Keratinocyte (primary cell): ENCODE measurements around the gene CCL19. TPM values are rescaled to one million over a fixed set of nuclear protein-coding genes. Genes with fewer than 3 reads are reported as not detected.

Experiments used
- DNase-seq: peaks from one replicate; pipeline ENCODE4 v3.0.0-alpha.2; 2011; ENCODE audit warnings: low read depth, missing footprints, low spot score
- FAIRE-seq: peaks from 2 replicates; lab custom pipeline; 2011; peaks lifted over from hg19 to GRCh38; lab: Jason Lieb, UNC
- H2AFZ ChIP-seq: 2 replicates; pipeline ENCODE4 v1.6.0; 2012; ENCODE audit warnings: low read length, control low read depth, inconsistent platforms; ENCODE audit not compliant: control insufficient read depth
- H3K27ac ChIP-seq: 2 replicates; pipeline ENCODE4 v1.5.1; 2011; ENCODE audit warnings: low read length; ENCODE audit not compliant: control insufficient read depth, insufficient read depth
- H3K27me3 ChIP-seq: 3 replicates; pipeline ENCODE4 v1.6.0; 2011; ENCODE audit warnings: low read length; ENCODE audit not compliant: control insufficient read depth, insufficient read depth; ENCODE audit errors: extremely low read depth
- H3K36me3 ChIP-seq, 2 experiments: 2 replicates in 1 of 2; 3 replicates in 1 of 2; pipeline ENCODE4 v1.5.1; 2011; ENCODE audit warnings: low read length in 2 of 2, mild to moderate bottlenecking in 1 of 2; ENCODE audit not compliant: control insufficient read depth in 2 of 2, insufficient read depth in 2 of 2; ENCODE audit errors: extremely low read depth in 1 of 2
- H3K4me1 ChIP-seq: 3 replicates; pipeline ENCODE4 v1.5.1; 2011; ENCODE audit warnings: low read length; ENCODE audit not compliant: control insufficient read depth, insufficient read depth; ENCODE audit errors: extremely low read depth
- H3K4me2 ChIP-seq: 3 replicates; pipeline ENCODE4 v1.6.0; 2011; ENCODE audit warnings: low read depth, low read length; ENCODE audit not compliant: control insufficient read depth, insufficient read depth; ENCODE audit errors: extremely low read depth
- H3K4me3 ChIP-seq, 3 experiments: fragments of 200-600 bp in 1 of 3; sonication (generic) in 1 of 3; 2 replicates in 2 of 3; 3 replicates in 1 of 3; pipeline ENCODE4 v1.5.1; 2011 to 2016; ENCODE audit warnings: low read length in 3 of 3, mild to moderate bottlenecking in 3 of 3, control low read depth in 2 of 3, inconsistent platforms in 1 of 3, low read depth in 1 of 3, mixed read lengths in 1 of 3, mixed run types in 1 of 3, moderate library complexity in 1 of 3; ENCODE audit not compliant: control insufficient read depth in 2 of 3, insufficient read depth in 2 of 3; ENCODE audit errors: extremely low read depth in 1 of 3
- H3K79me2 ChIP-seq: 2 replicates; pipeline ENCODE4 v1.6.0; 2012; ENCODE audit warnings: low read length; ENCODE audit not compliant: control insufficient read depth, insufficient read depth
- H3K9ac ChIP-seq: 3 replicates; pipeline ENCODE4 v1.6.0; 2011; ENCODE audit warnings: low read length; ENCODE audit not compliant: control insufficient read depth, insufficient read depth; ENCODE audit errors: extremely low read depth
- H3K9me1 ChIP-seq: 3 replicates; pipeline ENCODE4 v1.6.0; 2011; ENCODE audit warnings: low read length; ENCODE audit not compliant: control insufficient read depth, insufficient read depth; ENCODE audit errors: extremely low read depth
- H3K9me3 ChIP-seq: 2 replicates; pipeline ENCODE4 v1.5.1; 2012; ENCODE audit warnings: low read depth, low read length; ENCODE audit not compliant: control insufficient read depth
- H4K20me1 ChIP-seq: 3 replicates; pipeline ENCODE4 v1.6.0; 2011; ENCODE audit warnings: low read length; ENCODE audit not compliant: control insufficient read depth, insufficient read depth; ENCODE audit errors: extremely low read depth
- CTCF ChIP-seq, 3 experiments: IDR thresholded peaks in 1 of 3; conservative IDR thresholded peaks in 1 of 3; optimal IDR thresholded peaks in 1 of 3; 2 replicates in 2 of 3; 3 replicates in 1 of 3; pipeline versions ENCODE3 to v1.5.1; 2011; ENCODE audit warnings: low read length in 3 of 3, mild to moderate bottlenecking in 3 of 3, moderate library complexity in 2 of 3, control low read depth in 1 of 3, inconsistent platforms in 1 of 3; ENCODE audit not compliant: insufficient read depth in 2 of 3; ENCODE audit errors: extremely low read depth in 1 of 3
- EZH2 ChIP-seq: IDR thresholded peaks from one replicate; pipeline ENCODE4 v1.6.1; 2012; ENCODE audit warnings: inconsistent platforms, mild to moderate bottlenecking, low read length, moderate library complexity
- dilution Hi-C: fragments of 300-500 bp; cut with MboI; formaldehyde crosslinking; loops from one replicate; pipeline ENCODE4 v1.7.0; 2020; ENCODE audit warnings: low sequenced_read_pairs; ENCODE audit not compliant: extremely low pct_ligation_motif_present
- polyA plus RNA-seq, 5 experiments: library from polyadenylated mRNA; depleted of rRNA in 3 of 5; stranded (reverse) in 3 of 5; stranded (forward) in 1 of 5; unstranded in 1 of 5; fragments of >200 nt; gene quantifications; 1 replicate in 1 of 5; 2 replicates in 3 of 5; 3 replicates in 1 of 5; pipeline versions ENCODE4 v1.2.1 to v1.2.3, GENCODE V29; 2011 to 2012; ENCODE audit warnings: missing spikeins in 2 of 5, low read depth in 1 of 5, low replicate concordance in 1 of 5
- small RNA-seq, 3 experiments: library from RNA; depleted of rRNA; stranded (forward); fragments of <200 nt; gene quantifications; one replicate each; pipeline ENCODE3, GENCODE V24; 2012; ENCODE audit warnings: low read depth in 3 of 3, low replicate concordance in 1 of 3; ENCODE audit not compliant: insufficient read length in 3 of 3

CCL19 gene
- polyA plus RNA-seq, 1 donor (not counting 4 experiments of a cell fraction or from before 2014, with no cell fraction given), result not detected

- no peak overlapping the region for H3K27ac ChIP-seq
- H3K9me3 ChIP-seq, result no peaks in the 10 kb centered on the region
- H3K9ac ChIP-seq, result no peak overlapping the region
- TF ChIP-seq EZH2 (no peak), CTCF (optimal IDR thresholded peaks at IDR 0.05 in 1 of 3, IDR thresholded peaks at IDR 0.05 in 1 of 3, conservative IDR thresholded peaks at IDR 0.05 in 1 of 3; ENCODE audit: extremely low read depth in 1 of 3, insufficient read depth in 2 of 3, low read length in 3 of 3) (no peak)
- H2AFZ ChIP-seq, result no peak overlapping the region
- no peaks in the 10 kb centered on the region for H4K20me1 ChIP-seq
- dilution Hi-C loops, result no loop called here
- no peak overlapping the region for H3K4me3 ChIP-seq
- H3K4me1 ChIP-seq, result peaks cover 21% of the 10 kb centered on the region
- no peaks in the 10 kb centered on the region for H3K9me1 ChIP-seq
- H3K4me2 ChIP-seq, result no peak overlapping the region
- H3K36me3 ChIP-seq, result no peaks in the 10 kb centered on the region
- DNase-seq, result no peak
- no peak for FAIRE-seq
- peaks cover 7% of the 10 kb centered on the region for H3K79me2 ChIP-seq
- H3K27me3 ChIP-seq, result no peaks in the 10 kb centered on the region
These were observed 48.4 kb downstream of the CCL19 start for GRCh38 chr9:34642679-34643078.

Small RNA genes lying within 50 kb of the gene (small RNA-seq; reads per million reads assigned to genes)
- gene CCL27, result 0 reads per million in 3 experiments

Other genes with a start within 250 kb of the CCL19 start
- gene FAM219A, start 232.7 kb downstream of the CCL19 start, polyA plus RNA-seq, result 8.9 to 10.6 TPM (median 9.2 TPM) in 3 replicates
- gene DNAI1, start 232.5 kb downstream of the CCL19 start, polyA plus RNA-seq, result 0.08 TPM in 1 of 3 replicates, not detected in the others
- 0.06 TPM in 1 of 3 replicates, not detected in the others for gene ENHO, start 168.3 kb downstream of the CCL19 start, polyA plus RNA-seq
- gene CNTFR, start 101.6 kb downstream of the CCL19 start, polyA plus RNA-seq, result 0.42 to 1.5 TPM (median 0.66 TPM) in 3 replicates
- 21.9 to 37.0 TPM (median 23.4 TPM) in 3 replicates for gene RPP25L, start 79.2 kb downstream of the CCL19 start, polyA plus RNA-seq
- gene DCTN3, start 70.8 kb downstream of the CCL19 start, polyA plus RNA-seq, result 71.0 to 129 TPM (median 106 TPM) in 3 replicates
- 0.03 to 0.05 TPM in 2 of 3 replicates, not detected in the other for gene ARID3C, start 62.2 kb downstream of the CCL19 start, polyA plus RNA-seq
- gene SIGMAR1, start 53.5 kb downstream of the CCL19 start, polyA plus RNA-seq, result 60.1 to 110 TPM (median 74.9 TPM) in 3 replicates
- gene GALT, start 44.6 kb downstream of the CCL19 start, polyA plus RNA-seq, result 30.8 to 52.7 TPM (median 41.8 TPM) in 3 replicates
- gene IL11RA, start 39.1 kb downstream of the CCL19 start, polyA plus RNA-seq, result 1.7 to 7.6 TPM (median 3.1 TPM) in 3 replicates
- 0.46 to 1.1 TPM (median 1.1 TPM) in 3 replicates for gene CCL27, start 28.6 kb downstream of the CCL19 start, polyA plus RNA-seq
- not detected in 3 replicates for gene CCL21, start 18.9 kb upstream of the CCL19 start, polyA plus RNA-seq